GM19452 (cell line): ENCODE measurements around the gene GOLPH3.
"Not testable (repeated sequence)": the region's sequence is repeated elsewhere in the genome, so short reads cannot be mapped to it uniquely, and the experiment has no call there.

Experiments
- ATAC-seq: cut with Tn5 transposase; IDR thresholded peaks from one replicate; pipeline ENCODE4 v1.9.1; 2021; ENCODE audit not compliant: unreplicated experiment

GOLPH3 gene

DNA sequence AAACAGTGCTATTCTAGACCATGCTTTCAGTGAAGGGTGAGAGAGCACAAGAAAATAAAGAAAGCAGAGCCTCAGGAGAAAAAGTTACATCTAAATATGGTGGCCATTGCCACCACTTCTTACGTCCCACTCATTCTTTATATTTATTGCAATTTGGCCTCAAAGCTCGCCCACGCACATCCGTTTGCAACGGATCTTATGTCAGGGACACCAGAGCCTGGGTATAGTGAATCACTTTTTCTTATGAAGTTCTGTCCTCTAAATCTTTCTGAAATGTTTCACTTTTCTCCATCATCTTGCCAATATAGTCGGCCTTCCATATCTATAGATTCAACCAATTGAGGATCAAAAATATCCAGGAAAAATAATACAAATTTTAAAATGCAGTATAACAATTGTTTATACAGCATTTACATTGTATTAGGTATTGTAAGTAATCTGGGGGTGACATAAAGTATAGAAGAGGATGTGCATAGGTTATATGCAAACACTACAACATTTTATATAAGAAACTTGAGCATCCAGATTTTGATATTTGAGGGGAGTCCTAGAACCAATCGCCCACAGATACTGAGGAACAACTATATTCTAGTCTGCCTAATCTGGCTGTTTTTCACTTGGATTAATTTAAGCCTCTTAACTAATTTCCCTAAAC lies 35.2 kb downstream of the GOLPH3 start:
- ATAC-seq = no peak

DNA sequence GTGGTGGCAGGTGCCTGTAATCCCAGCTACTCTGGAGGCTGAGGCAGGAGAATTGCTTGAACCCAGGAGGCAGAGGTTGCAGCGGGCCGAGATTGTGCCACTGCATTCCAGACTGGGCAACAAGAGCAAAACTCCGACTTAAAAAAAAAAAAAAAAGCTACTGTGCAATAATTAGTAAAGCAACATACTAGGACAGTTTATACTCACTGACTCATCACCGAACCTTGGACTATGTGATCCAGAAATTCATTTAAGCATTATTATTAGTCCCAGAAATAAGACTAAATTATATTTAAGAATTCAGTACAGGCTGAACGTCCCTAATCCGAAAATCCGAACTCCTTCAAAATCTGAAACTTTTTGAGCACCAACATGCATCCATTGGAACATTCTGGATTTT lies 37.8 kb downstream of the GOLPH3 start:
- ATAC-seq = no peak

DNA sequence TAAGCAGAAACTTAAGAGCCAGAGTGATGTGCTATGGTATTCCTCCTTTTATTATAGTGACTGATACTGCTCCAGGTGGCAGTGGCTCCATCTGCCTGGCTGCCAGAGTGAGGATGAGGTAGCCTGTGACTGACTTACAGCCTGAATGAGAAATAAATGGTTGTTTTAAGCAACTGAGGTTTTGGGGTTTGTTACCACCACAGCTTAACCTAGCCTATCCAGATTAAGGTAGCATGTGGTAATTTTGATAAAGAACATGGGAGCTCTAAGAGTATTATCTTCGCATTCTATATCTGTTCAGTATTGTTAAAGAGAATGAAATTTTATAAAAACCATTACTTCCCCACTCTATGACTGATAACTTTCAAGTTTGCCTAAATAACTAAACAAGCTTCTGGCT lies 39.0 kb downstream of the GOLPH3 start:
- ATAC-seq = no peak

DNA sequence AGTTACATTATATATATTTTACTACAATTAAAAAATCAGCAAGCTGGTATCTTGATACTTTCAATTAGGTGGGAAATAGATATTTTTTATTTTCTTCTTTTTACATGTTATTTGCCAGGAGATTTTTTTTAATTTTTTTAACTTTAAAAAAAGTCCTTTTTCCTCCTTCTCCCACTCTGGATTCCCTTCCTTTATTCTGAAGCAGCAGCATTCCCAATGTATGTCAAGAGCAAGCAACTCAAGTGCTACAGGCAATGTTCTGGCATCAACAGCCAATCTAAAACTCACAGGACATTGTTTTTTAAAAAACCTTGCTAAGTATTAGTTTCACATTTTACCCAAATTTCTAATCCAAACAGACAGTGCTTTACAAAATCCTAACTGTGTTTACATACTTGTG lies 41.4 kb downstream of the GOLPH3 start:
- ATAC-seq = no peak

DNA sequence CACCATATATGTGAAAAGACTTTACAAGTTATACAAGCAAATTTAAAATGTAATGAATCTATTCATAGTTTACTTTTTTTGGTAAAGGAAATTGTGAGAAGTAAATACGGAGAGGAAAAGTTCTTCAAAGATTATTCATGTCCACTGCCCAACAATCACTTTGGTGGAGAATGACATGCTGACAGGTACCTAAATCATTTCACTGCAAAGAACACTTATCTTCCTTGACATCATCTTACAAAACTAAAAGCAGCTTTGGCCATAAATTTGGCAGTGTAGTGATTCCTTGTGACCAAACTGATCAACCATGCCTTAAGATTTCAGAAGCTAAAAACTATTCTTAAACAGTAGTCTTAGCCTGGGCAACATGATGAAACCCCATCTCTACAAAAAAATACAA lies 42.5 kb downstream of the GOLPH3 start:
- no peak for ATAC-seq

DNA sequence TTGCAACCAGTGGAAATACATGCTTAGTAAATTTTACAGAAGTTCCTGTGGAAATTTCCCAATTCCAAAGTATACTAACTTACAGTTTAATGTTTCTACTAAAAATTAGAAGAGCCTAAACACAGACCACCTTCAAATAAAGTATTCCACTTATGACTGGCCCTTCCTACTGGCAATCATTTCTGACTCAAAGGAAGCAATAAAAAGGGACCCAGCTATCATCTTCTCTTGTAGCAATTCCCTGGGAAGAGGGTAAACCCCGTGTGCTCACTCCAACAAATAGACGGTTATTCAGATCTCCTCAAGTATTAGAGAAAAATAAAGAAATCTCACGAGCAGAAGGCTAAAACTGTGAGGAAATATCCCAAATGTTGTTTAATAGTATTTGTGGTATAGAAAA lies 43.3 kb downstream of the GOLPH3 start:
- ATAC-seq = no peak

DNA sequence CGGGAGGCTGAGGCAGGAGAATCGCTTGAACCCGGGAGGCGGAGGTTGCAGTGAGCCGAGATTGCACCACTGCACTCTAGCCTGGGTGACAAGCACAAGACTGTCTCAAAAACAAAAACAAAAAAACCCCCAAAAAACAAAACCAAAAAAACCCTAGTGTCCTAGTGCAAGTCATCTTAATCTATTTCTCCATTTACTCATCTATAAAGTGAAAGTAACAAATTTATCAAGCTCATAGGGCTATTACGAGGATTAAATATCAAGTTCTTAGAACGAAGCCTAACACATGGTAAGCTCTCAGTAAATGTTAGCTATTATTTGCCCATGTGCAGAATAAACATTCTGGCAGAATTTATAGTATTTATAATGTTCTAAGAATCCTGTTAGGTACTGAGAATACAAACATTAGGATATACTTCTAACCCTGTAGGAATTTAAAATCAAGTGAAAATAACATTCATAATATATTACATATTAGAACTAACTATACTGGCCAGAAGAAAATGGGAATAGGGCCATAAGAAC lies 45.0 kb downstream of the GOLPH3 start:
- ATAC-seq = no peak

DNA sequence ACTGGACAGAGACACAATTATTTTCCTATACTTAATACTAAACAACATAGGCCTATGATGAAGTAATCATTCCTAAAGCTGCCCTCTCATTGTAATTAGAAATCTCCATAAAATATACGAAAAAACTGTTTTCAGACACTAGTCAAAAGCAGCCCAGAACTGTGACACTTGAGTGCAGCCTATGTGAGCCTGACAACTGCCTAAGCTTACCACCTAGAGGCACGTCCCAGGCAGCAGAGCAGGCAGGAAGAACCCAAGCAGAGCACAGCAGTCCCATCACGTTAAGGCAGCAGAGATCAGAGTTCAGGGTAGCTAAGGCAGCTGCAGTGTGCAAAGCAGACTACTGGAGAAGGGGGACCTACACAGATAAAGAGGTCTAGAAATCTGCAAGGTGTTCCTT lies 46.4 kb downstream of the GOLPH3 start:
- no peak for ATAC-seq

DNA sequence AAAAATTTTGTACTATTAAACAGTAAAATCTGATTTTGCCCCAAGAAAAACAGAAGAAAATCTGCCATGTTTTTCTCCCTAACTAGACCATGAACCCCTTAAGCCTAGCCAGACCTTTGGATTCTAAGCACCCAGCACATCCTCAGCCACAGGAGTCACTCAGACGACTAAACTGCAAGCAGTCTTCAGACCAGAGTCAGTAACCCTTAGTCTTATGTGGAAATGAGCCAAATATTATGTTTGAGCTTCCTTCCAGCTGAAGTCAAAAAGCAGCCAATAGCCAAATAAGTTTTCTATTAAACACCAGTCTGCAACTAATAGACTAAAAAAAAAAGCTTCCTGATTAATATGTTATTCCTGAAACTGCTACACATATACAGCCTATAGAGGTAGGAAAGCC lies 47.4 kb downstream of the GOLPH3 start:
- no peak for ATAC-seq

DNA sequence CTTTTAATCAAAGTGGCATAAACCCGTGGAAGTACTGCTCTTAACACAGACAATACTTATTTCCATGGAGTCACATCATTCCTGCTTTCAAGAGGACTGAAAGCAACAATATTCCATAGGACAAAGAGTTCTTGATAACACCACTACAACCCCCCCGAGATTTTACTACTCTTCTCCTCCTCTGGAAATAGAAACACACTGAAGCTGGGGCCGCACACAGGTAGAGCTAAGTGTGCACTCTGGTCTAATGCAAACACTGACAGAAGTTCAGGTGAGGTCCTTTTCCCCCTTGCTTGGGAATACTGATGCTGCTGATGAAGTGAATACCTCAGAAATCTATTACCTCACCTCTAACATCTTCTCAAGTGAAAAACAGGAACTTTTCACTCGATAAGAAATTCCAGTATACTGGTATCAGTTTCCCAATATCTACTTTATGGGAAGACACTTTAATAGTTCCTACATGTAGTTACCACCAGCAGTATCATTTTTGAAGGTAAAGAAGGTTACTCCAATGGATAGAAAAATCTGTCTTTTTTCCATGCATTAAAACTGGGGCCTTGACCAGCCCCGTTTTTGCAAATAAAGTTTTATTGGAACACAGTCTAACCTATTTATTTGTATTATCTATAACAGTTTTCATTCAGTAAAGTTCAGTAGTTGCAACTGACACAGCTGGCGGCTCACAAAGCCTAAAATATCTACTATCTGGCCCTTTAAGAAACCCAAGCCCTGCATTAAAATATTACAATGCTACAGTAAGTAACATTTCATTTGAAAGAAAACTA lies 50.0 kb downstream of the GOLPH3 start:
- ATAC-seq = no peak

DNA sequence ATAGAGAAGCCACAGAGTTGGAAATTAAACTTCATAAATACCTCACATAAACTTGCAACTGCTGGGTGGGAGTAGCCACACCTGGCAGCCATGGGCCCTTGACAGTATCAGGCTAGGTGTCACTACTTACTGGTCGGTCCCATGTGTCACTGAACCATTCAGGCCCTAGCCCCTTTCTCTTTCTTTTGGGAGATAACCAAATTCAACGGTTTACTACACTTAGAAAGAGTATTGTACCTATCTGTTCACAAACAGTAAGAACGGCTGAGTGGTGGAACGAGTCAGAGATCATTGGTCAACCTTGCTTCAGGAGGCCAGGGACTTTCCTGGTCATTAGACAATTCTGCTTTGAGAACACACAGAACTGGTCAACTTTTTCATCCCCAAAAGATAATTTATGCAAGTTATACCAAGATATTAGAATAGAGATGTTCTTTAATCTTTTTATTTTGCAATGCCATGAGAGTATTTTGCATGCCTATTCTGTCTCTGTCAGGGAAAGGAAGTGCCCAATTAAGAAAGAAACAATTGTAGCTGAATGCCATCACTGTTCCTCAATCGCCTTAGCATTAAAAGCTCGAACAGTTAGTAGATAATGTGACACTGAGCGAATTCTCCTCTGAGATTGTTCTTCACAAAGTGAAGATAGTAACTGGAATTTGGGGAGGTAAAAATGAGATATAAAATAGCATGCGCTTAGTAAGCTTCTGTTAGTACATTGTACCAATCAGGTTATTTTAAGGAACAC lies 50.9 kb downstream of the GOLPH3 start:
- ATAC-seq = peak; percentile 53

DNA sequence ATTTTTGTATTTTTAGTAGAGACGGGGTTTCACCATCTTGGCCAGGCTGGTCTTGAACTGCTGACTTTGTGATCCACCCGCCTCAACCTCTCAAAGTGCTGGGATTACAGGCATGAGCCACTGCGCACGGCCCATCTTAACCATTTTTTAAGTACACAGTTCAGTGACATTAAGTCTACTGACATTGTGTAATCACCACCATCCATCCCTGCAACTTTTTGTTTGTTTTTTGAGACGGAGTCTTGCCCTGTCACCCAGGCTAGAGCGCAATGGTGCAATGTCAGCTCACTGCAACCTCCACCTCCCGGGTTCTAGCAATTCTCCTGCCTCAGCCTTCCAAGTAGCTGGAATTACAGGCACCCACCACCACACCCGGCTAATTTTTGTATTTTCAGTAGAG lies 55.2 kb downstream of the GOLPH3 start:
- not testable (repeated sequence) for ATAC-seq

DNA sequence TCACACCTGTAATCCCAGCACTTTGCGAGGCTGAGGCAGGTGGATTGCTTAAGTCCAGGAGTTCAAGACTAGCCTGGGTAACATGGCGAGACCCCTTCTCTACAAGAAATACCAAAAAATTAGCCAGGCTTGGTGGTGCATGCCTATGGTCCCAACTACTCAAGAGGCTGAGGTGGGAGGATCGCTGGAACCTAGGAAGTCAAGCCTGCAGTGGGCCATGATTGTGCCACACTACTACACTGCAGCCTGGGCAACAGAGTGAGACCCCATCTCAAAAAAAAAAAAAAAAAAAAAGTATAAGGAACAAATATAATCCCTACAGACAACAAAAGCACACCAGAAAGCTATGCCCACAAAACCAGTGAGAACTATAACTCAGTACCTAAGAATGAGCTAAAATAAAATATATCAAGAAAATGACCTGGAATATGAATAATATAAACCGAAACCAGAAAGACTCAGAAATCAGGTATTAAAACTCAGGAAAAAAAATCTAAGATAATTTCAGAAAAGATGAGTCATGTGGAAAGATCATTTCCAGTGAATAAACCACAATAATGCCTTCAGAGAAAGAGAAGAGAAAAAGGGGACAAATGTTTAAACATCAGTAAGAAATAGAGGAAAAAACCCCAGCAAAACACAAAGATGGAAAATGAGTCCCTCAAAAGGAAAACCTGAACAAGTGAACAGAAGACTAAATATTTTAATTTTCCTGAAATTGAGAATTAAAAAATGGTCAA lies 57.4 kb downstream of the GOLPH3 start:
- no peak for ATAC-seq

DNA sequence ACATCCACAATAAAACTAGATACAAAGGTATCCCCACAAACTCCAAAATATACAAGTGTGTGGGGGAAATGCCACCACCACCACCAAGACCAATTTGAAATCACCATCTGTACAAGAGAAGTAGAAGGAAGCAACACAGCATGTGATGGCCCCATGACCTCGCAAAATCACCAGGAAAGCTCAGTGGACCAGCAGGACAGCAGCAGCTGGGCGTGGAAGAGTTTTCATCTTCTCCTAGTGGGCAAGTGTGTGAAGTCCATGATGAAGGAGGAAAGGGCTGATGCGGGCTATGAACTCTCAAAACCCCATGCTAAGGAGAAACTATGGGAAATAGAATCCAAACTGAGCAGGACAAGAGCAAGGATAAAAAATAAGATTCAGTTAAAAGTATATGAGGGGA lies 58.1 kb downstream of the GOLPH3 start:
- ATAC-seq = no peak

DNA sequence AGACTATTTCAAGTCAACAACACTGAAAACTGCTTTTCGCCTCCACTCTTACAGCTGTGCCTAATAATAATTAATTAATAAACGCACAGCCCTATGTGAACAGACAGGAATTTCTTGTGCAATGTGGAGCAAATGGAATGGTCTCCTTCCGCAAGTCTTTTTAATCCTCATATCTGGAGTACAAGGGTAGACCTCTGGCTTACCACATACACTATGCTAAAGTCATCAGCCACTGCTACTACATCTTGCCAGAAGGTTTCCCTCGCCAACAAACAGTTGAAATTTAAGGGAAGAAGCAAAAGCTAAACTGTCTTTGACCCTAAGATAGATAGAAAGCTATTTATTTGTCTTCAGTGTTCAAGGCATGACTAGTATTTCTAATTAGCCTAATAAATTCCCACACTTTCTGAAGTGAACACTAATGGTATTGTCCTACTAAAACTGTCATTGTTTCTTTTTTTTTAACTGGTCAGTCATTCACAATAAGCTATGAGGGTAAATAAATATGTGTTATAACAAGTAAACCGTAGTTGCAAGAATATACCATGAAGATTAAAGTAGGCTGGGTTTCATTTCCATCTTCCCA lies 63.9 kb downstream of the GOLPH3 start:
- no peak for ATAC-seq

DNA sequence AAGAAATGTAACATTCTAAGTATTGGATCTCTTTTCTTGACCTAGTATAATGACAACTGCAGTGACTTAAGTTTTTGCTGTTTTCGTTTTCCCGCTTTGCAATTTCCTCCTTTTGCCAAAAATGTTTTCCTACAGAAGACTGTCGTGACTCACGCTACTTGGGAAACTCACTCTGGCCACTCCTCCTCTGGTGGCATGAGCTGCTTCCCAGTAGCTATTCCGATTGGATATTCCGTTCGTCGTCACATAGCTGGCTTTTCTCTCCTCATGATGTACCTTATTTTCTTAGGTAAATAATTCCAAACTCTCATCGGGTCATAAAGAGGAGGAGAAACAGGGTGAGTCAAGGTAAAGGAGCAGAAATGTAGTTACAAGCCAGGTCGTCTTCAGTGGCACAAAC lies 64.9 kb downstream of the GOLPH3 start:
- no peak for ATAC-seq

DNA sequence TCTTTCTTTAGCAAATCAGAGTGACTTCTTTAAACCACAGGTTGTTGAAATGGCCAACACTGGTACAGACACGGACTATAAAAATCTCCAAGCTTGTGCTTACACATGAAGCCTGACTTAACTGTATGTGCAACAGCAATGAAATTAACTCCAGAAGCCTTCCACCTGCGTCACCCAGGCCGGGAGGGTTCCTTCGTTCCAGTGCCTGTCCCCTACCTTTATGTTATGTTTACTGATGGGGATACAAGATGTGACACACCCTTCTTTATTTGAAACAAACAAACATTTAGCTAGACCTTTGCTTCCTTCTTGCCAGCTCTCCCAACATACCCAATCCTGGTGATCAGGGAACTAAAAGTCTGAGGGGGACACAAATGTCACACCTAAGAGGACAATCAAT lies 66.0 kb downstream of the GOLPH3 start:
- ATAC-seq = no peak

DNA sequence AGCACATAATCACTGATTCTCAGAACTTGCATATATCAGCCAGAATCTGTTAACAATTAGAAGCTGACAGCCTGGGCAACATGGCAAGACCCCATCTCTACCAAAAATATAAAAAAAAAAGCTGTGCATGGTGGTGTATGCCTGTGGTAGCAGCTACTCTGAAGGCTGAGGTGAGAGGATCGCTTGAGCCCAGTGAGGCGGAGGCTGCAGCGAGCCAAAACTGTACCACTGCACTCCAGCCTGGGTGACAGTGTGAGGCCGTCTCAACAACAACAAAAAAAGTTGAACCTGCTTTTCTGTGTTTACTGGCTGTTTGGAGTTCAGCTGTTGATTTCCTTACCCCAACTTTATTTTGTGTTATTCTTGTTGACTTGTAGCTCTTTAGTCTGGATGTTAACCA lies 66.8 kb downstream of the GOLPH3 start:
- ATAC-seq = no peak

DNA sequence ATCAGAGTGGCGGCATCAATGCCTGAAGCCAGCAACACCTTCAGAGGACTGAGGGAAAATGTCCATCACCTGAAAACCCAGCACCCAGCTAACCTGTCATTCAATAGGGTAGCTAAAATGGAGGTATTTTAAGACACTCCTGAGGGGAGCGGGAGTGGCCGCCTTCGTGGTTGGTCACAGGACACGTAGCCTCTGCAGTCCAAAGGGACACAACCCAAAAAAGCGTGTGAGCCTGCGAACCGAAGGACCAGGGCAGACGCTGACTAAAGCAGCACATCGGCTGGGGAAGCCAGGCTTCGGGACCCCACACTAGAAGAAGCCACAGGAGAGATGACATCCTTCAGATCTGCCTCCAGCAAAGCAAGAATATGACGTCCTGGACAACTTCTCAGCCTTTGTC lies 70.6 kb downstream of the GOLPH3 start:
- no peak for ATAC-seq

DNA sequence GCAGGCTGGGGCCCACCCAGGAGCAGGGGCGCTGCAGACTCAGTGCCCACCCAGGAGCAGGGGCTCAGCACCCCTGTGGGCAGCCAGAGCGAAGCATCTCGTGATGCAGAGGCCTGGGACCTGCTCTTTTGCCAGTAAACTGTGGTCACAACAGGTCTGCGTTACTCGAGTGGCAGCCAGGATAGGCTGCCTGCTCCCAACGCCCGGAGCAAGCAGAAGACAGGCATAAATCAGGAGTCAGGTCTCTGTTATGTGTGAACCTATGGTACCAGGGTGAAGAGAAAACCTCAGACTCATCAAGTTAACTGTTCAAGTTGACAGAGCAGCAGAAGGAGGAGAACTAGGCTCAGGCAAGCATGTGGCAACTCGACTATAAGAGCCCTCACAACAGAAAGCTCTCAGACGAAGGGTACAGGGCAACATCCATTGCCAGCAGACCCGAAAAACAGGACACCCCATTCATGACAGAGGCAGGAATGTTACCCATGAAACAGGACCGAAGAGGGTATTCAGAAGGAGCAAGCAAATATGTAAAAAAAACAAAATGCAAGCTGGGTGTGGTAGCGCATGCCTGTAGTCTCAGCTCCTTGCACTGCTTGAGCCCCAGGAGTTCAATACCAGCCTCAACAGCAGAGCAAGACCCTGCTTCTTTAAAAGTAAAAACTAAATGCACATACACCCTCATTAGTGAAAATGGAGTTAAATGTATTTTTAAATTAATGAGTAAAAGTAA lies 71.7 kb downstream of the GOLPH3 start:
- ATAC-seq = no peak
